GM23338 (cell line): ENCODE results near the gene TENM4. TPM values are rescaled to one million over a fixed set of nuclear protein-coding genes. Genes with fewer than 3 reads are reported as not detected.

Experiments
- CREB1 ChIP-seq: fragments of 250-450 bp; sonication (Bioruptor Pico); IDR thresholded peaks from 2 replicates; pipeline ENCODE4 v1.5.0; 2020; ENCODE audit warnings: low read depth, mild to moderate bottlenecking, moderate library complexity
- ETS1 ChIP-seq: IDR thresholded peaks from 2 replicates; pipeline ENCODE4 v1.6.1; 2016; ENCODE audit warnings: antibody characterized with exemption
- EZH2phosphoT487 ChIP-seq: fragments of 200-600 bp; sonication (generic); IDR thresholded peaks from one replicate; pipeline ENCODE4 v1.8.1; 2018; ENCODE audit warnings: antibody characterized with exemption; ENCODE audit not compliant: unreplicated experiment
- JUNB ChIP-seq: IDR thresholded peaks from one replicate; pipeline ENCODE4 v1.6.1; 2016; ENCODE audit warnings: antibody characterized with exemption; ENCODE audit not compliant: unreplicated experiment
- NANOG ChIP-seq: IDR thresholded peaks from 2 replicates; pipeline ENCODE4 v1.6.1; 2016; ENCODE audit warnings: antibody characterized with exemption, borderline replicate concordance
- REST ChIP-seq: IDR thresholded peaks from one replicate; pipeline ENCODE4 v1.6.1; 2018; ENCODE audit warnings: antibody characterized with exemption; ENCODE audit not compliant: unreplicated experiment
- STAT1 ChIP-seq: IDR thresholded peaks from one replicate; pipeline ENCODE4 v1.6.1; 2016; ENCODE audit warnings: antibody characterized with exemption; ENCODE audit not compliant: unreplicated experiment
- ZNF114 ChIP-seq: fragments of 250-450 bp; sonication (Bioruptor Pico); IDR thresholded peaks from 2 replicates; pipeline ENCODE4 v1.5.0; 2020; ENCODE audit warnings: mild to moderate bottlenecking, moderate library complexity
- ZNF331 ChIP-seq: fragments of 250-450 bp; sonication (Bioruptor Pico); IDR thresholded peaks from 2 replicates; pipeline ENCODE4 v1.5.0; 2020; ENCODE audit warnings: low read depth, mild to moderate bottlenecking, moderate library complexity
- polyA plus RNA-seq: library from polyadenylated mRNA; unstranded; fragments of >200 nt; fragmentation: Nextera tagmentation; extraction: Ambion mirVana; gene quantifications from 2 replicates; pipeline ENCODE4 v1.2.1, GENCODE V29; 2016
- total RNA-seq: library from RNA; depleted of rRNA; stranded (reverse); fragments of >200 nt; shearing (Covaris generic); gene quantifications from 2 replicates; pipeline ENCODE4 v1.2.3, GENCODE V29; 2014
- TF ChIP-seq, protein P1 (sequence below): fragments of 250-450 bp; sonication (Bioruptor Pico); IDR thresholded peaks from 2 replicates; pipeline ENCODE4 v1.5.0; 2020; ENCODE audit warnings: mild to moderate bottlenecking, moderate library complexity

TENM4 gene
- total and polyA plus RNA-seq, 2 experiments from 2014 or later, result 7.3 TPM

DNA sequence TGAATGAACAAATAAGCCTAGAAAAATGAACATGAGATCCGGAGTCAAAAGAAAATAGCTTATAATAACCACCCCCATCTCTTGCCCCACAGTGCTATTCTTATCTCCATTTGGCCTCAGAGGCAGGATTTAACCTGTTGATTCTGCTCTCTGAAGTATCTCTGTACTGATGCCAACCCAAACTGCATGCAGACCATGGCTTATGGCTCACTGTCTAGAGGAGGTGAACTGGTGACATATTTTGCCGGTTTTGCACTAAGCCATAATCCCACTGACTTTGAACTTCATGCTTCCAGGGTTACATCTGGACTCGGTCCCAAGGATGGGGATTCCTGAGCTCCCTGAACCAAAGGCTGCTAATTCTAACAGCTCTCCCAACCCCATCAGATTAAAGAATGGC, 397.1 kb downstream of the TENM4 start (continued):
- TF ChIP-seq, protein P1, sequence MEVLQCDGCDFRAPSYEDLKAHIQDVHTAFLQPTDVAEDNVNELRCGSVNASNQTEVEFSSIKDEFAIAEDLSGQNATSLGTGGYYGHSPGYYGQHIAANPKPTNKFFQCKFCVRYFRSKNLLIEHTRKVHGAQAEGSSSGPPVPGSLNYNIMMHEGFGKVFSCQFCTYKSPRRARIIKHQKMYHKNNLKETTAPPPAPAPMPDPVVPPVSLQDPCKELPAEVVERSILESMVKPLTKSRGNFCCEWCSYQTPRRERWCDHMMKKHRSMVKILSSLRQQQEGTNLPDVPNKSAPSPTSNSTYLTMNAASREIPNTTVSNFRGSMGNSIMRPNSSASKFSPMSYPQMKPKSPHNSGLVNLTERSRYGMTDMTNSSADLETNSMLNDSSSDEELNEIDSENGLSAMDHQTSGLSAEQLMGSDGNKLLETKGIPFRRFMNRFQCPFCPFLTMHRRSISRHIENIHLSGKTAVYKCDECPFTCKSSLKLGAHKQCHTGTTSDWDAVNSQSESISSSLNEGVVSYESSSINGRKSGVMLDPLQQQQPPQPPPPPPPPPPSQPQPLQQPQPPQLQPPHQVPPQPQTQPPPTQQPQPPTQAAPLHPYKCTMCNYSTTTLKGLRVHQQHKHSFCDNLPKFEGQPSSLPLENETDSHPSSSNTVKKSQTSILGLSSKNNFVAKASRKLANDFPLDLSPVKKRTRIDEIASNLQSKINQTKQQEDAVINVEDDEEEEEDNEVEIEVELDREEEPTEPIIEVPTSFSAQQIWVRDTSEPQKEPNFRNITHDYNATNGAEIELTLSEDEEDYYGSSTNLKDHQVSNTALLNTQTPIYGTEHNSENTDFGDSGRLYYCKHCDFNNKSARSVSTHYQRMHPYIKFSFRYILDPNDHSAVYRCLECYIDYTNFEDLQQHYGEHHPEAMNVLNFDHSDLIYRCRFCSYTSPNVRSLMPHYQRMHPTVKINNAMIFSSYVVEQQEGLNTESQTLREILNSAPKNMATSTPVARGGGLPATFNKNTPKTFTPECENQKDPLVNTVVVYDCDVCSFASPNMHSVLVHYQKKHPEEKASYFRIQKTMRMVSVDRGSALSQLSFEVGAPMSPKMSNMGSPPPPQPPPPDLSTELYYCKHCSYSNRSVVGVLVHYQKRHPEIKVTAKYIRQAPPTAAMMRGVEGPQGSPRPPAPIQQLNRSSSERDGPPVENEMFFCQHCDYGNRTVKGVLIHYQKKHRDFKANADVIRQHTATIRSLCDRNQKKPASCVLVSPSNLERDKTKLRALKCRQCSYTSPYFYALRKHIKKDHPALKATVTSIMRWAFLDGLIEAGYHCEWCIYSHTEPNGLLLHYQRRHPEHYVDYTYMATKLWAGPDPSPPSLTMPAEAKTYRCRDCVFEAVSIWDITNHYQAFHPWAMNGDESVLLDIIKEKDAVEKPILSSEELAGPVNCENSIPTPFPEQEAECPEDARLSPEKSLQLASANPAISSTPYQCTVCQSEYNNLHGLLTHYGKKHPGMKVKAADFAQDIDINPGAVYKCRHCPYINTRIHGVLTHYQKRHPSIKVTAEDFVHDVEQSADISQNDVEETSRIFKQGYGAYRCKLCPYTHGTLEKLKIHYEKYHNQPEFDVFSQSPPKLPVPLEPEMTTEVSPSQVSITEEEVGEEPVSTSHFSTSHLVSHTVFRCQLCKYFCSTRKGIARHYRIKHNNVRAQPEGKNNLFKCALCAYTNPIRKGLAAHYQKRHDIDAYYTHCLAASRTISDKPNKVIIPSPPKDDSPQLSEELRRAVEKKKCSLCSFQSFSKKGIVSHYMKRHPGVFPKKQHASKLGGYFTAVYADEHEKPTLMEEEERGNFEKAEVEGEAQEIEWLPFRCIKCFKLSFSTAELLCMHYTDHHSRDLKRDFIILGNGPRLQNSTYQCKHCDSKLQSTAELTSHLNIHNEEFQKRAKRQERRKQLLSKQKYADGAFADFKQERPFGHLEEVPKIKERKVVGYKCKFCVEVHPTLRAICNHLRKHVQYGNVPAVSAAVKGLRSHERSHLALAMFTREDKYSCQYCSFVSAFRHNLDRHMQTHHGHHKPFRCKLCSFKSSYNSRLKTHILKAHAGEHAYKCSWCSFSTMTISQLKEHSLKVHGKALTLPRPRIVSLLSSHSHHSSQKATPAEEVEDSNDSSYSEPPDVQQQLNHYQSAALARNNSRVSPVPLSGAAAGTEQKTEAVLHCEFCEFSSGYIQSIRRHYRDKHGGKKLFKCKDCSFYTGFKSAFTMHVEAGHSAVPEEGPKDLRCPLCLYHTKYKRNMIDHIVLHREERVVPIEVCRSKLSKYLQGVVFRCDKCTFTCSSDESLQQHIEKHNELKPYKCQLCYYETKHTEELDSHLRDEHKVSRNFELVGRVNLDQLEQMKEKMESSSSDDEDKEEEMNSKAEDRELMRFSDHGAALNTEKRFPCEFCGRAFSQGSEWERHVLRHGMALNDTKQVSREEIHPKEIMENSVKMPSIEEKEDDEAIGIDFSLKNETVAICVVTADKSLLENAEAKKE (CRISPR knock-in tag), result no peak
- TF ChIP-seq NANOG (no peak), REST (no peak), ZNF331 (CRISPR knock-in tag) (no peak), ETS1 (no peak), CREB1 (CRISPR knock-in tag) (no peak), ZNF114 (CRISPR knock-in tag) (no peak), STAT1 (no peak), EZH2phosphoT487 (no peak), JUNB (no peak)
